Hepatocyte (in vitro differentiated cells): Measurements from ENCODE around the gene UGCG.

Experiments
- EZH2 ChIP-seq: fragments of 200-600 bp; sonication (generic); IDR thresholded peaks from 2 replicates; pipeline ENCODE4 v1.6.1; 2016; ENCODE audit warnings: antibody characterized with exemption, mild to moderate bottlenecking, borderline replicate concordance
- TF ChIP-seq, protein P1 (sequence below): fragments of 200-600 bp; sonication (generic); IDR thresholded peaks from 2 replicates; pipeline ENCODE4 v1.5.1; 2016; ENCODE audit warnings: antibody characterized with exemption, mild to moderate bottlenecking; ENCODE audit not compliant: poor library complexity

DNA sequence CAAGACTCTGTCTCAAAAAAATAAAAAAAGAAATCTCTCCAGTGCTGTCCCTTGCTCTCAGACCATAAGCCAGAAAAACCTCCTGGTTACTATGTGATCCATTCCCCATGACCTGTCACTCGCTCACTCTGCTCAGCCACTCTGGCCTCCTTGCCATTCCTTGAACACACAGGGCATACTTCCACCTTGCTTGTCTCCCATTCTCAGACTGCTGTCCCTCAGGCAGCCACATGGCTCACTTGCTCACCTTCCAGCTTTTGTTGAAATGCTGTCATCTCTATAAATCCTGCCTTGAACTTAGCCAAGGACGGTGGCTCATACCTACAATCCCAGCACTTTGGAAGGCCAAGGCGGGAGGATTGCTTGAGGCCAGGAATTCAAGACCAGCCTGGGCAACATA lies 82.9 kb downstream of the UGCG start:
- TF ChIP-seq, protein P1, sequence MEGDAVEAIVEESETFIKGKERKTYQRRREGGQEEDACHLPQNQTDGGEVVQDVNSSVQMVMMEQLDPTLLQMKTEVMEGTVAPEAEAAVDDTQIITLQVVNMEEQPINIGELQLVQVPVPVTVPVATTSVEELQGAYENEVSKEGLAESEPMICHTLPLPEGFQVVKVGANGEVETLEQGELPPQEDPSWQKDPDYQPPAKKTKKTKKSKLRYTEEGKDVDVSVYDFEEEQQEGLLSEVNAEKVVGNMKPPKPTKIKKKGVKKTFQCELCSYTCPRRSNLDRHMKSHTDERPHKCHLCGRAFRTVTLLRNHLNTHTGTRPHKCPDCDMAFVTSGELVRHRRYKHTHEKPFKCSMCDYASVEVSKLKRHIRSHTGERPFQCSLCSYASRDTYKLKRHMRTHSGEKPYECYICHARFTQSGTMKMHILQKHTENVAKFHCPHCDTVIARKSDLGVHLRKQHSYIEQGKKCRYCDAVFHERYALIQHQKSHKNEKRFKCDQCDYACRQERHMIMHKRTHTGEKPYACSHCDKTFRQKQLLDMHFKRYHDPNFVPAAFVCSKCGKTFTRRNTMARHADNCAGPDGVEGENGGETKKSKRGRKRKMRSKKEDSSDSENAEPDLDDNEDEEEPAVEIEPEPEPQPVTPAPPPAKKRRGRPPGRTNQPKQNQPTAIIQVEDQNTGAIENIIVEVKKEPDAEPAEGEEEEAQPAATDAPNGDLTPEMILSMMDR: no peak
- TF ChIP-seq EZH2: no peak
